GM21367 (cell line): ENCODE data around the gene TMIGD3.

ENCODE experiments used
- ATAC-seq: cut with Tn5 transposase; IDR thresholded peaks from one replicate; pipeline ENCODE4 v1.9.1; 2021; ENCODE audit not compliant: unreplicated experiment

Gene TMIGD3

DNA sequence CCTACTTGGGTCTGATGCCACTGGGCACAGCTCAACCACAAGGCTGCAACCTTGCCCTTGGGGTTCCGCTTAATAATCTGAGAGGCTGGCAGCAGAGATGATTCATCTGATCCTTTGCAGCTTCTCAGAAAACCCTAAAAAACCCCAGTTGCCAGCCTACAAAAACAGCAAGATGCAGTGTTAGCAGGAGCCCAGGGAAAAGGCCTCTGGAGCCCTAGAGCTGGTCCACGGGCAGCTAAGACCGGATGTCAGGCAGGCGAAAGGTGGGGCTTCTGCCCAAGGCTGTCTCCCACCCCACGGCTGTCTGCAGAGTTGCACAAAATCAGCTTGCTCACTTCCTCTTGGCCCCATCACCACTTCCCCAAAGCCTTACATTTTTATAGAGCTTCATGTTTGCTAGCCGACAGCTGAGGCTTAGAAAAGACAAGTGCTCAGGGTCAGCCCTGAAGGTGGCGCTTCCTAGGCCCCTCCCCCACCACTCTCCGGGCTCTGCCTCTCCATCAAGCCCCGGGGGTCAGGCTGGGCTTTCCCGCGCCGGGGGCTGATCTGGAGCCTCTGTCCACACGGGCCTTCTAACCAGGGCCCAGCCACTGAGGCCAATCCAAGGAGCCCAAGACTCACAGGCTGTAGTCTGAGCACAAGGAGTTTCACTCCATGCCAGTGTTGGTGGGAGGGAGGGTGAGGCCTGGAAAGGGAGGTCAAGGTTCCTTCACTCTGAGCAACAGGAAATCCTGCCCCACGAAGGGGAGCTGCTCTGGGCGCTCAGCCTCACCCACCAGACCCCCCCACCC, 4.2 kb upstream of the TMIGD3 start:
- ATAC-seq: peak; percentile 28

DNA sequence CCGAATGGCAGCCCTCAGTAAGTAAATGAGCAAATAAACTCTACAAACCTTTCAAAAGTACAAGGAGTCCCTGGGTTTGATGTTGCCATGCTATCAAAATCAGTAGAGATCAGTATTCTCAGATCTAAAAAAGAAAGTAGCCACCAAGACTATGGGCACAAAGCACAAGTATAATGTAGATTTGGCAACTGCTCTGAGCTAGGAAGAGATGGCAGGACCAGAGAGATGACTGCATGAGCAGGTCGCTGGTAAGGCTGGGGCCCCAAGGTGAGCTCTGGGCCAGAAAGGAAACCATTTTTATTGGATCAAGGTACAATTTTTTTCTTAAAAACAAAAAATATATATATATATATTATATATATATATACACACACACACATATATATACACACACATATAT, 3.1 kb upstream of the TMIGD3 start:
- no peak for ATAC-seq

DNA sequence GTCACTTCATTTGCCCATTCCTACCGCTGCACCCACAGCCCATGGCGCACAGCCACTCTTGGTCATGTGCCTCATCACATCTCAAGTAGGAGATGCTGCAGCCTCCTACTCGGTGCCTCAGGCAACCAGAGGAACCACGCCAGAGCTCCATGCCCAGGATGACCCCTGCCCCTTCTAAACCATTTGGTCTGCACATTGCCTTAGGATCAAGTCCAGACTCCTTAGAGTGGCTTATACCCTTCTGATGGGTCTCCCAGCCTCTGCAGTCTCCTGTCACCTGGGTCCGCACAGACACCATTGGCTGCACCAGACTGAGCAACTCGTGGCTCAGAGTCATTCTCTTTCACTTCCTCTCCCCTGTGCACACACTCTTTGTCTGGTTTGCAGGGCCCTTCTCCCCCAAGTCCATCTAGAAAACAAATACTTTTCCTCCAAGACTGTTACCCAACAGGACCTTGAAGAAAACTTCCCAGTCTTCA, 2.2 kb upstream of the TMIGD3 start:
- ATAC-seq: peak; percentile 55

DNA sequence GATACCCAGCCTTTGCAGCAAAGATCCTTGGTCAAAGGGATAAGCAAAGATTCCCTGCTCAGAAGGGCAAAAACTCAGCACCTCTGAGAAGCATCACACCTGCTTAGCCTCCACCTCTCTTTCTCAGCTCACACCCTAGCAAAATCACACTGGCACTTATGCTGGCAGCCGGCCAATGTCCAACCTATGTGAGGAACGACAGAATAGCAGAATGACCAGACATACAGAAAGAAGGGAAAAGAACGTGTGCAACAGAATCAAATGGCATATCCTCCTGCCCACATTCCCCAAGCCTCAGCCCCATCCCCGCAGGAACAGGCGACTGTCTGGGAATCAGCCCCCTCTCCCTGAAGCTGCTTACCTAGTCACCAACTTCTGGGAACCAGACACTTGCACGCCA, 664 bp upstream of the TMIGD3 start:
- ATAC-seq: no peak

DNA sequence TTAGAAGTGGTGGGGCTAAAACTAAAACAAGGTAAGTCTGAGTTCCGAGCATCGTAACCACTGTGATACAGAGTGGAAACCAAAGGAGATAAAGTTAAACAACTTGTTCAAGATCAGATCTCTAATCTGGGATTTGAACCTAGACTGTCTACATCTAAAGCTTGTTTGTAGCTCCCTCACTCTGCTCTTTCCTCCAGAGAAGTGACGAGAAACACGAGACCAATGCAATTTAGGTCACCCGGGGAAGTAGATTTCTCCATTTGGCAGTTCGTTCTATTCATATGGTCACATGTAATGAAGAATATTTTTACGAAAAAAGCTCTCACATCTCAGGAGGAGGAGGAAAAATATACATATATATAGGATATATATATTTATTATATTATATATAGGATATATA, 1.8 kb downstream of the TMIGD3 start:
- no peak for ATAC-seq

DNA sequence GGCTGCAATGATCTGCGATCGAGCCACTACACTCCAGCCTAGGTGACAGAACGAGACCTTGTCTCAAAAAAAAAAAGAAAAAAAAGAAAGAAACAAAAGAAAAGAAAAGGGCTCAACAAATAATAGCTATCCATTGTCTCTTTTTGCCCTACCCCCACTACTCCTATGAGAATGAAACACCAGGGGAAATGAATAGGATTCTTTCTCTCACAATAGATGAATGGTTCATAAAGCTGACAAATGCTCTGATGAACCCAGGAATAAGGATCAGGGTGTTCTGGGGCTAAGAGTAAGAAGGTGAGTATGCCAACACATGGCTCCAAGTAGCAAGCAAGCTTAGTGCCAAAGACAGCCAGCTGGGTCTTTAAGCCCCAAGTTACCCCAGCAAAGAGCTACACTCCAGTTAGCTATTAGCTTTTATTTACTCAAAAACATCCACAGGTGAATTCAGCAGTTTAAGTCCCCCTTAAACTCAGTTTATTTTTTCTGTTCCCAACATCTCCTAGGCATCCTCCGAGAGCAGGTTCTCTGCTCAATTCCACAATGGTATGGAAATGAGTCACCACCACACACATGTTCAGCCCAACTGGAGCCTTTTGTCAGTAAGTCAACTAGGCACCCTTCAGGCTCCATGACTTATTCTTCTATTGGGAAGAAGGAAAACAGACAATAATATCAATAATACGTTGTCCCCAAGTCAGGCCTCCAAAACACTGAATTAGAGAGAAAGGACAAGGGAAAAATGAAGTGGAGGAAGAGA, 4.2 kb downstream of the TMIGD3 start:
- ATAC-seq: no peak

DNA sequence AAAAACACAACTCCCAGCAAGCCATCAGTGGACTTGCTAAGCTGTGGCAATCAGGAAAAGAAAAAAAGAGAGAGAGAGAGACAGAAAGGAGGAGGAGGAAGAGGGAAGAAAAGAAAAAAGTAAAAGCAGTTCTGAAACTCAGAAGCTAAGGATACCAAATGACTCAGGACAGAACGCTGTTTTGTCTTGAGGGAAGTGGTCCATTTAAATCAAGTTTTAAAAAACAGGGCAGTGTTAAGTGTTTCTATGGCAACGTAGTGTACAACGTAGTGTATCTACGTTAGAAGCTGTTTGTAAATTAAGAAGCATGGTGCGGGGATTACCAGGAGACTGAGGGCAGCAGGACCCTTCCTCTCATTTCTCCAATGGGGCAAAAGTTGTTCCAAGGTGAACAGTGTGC, 5.8 kb downstream of the TMIGD3 start:
- no peak for ATAC-seq

DNA sequence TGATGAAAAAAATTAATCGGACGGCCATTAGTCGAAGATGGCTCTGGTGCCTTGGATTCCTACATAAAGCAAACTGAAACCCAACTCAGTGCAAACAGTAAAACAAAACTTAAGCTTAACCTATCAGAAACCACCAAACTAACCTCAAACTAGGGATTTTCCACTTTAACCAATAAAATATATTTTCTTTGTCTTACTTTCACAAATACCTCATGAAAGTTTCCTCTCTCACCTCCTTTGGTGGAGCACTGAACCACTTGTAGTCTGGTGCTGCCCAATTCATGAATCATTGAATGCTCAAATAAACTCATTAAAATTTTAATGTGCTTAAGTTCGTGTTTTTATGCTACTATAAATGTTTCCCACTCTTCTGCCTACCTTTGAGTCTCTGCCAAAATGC, 7.0 kb downstream of the TMIGD3 start:
- ATAC-seq: no peak

DNA sequence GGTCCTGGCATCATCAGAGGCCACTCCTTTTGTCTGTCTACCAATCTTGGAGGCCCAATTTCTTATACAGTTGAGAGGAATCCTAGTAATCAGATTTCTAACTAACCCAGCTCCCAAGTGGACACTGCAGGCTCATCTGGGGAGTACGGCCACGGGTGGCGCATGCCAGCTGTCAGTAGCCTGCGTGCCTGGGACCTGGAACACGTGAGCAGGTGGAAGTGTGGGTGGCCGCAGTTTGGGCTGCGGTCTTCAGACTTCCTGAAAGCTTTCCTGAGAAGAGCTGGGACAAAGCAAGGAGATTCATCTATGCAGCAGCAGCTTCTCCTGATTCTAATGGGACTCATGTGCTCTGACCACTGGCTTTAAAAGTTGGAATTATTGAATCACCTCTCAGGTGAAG, 12.4 kb downstream of the TMIGD3 start:
- no peak for ATAC-seq

DNA sequence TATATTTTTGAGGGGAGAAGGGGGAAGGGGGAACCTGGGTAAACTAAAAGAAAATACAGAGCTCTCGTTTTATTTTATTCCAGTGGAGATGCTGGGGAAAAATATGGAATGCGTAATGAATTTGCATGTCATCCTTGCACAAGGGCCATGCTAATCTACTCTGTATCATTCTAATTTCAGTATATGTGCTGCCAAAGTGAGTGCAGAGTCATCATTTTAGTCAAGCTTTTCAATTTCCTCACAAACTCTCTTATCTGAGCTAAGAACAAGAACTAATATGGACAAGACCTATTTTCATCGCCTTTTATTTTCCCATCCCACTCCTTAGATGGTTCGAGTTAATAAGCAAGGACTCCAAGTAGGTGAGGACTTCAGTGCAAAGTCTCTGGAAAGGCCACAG, 13.2 kb downstream of the TMIGD3 start:
- ATAC-seq: no peak

DNA sequence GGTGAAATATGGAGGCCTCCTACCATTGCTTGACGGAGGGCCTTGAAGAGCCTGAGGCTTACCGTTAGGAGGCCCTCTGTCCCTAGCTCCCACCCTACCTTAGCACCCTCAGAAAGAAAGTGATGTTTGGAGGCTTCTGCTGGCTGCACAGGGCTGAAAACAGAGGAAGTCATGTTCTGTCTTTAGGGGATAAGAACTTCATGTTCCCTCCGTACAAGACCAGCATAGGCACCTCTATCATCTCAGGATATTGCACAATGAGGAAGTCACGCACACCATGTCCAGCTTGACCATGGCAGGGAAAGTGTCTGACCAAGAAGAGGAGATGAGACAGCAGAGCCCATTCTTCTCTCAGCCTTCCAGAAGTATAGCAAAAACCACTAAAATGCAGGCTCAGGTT, 13.8 kb downstream of the TMIGD3 start:
- no peak for ATAC-seq

DNA sequence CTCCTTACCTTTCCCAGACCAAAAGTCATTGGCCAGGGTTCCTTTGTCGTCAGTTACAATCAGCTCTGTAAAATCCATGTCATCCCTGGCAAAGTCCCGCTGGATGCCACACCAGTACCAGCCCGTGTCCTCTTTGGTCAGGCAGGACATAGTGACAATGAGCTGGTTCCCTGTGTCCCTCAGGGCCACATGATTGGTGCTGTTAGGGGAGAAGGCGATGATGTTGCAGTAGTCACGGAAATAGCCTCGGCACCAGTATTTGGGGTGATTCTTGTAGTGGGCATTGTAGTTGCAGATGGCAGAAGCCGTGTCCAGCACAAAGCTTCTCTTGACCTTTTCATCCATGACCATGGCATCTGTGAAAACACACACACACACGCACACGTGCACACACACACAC, 14.8 kb downstream of the TMIGD3 start:
- ATAC-seq: no peak

DNA sequence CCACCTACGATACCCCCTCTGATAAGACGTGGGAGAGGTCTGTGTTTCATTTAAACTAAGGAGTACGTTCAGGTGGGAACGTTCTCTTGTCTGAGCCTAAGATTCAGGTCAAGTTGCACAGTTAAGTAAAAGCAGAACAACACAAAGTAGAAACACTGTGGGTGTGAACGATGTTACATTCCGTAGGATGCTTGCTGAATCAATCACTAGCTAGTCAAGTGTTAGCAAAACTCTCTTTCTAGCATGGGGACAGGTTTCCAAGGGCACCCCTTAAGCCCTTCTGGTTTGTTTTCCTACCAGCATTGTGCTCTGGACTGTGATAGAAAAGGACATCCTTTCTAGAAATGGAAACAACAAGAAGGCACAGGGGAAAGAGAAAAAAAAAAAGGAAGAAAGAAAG, 16.3 kb downstream of the TMIGD3 start:
- ATAC-seq: no peak

DNA sequence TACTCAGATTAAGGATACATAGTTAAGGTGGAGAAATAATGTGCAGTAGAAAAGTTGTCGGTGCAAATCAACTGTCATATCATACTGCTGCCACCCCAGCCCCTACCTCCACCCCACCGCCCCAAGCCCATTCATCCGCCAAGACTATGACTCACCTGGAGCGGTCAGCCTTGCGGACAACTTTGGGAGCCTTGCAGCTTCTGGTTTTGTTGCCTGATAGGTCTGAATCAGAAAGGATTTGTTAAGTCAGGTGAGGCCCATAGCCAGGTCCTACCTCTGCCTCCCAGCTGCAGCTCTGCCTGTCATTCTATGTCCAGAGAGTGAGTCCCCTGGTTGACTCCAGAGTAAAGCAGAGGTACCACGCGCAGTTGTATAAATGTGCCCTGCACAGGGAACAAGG, 17.0 kb downstream of the TMIGD3 start:
- no peak for ATAC-seq

DNA sequence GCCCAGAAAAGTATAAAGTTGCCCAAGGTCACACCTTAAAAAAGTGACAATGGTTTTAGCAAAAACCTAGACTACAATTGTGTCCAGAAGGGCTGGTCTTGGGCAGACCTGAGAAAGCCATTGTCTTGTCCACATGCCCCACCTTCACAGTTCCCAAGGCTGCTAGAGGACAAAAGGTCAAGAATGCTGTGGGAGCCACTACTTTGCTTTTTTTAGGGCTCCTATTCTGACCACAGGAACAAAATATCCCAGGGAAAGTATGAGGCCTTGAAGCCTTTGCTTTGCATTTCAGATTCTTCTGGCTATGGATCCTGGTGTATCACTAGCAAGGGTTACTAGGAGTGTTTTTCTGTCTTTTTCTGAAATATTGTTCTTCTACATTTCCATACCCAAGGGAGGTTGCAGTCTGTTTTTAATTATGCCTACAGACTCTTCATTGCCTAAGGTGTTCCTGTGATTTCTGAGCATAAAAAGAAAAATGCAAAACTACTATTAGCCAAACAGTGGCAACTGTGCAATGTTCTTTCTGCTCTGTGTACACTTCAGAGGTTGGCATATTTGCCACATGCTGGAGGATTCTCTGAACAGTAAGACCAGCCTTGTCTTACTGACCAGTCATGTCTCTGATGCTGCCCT, 18.9 kb downstream of the TMIGD3 start:
- no peak for ATAC-seq

DNA sequence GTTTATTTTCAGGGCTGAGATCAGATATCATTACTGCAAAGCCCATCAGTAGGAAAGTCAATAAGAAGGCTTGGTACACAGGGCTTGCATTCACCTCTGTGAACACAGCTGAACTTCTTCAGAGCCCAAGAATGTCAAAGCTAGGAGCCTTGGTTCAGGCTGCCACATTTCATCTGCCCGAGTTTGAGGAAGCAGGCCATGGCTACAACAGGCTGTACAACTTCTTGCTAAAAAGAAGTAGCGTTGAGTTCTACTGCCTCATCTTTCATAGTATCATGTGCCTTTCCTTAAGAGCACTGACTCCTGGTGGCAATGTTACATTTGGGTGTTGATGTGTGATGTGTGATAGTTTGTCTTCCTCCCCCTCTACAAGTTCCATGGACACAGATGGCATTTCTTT, 19.6 kb downstream of the TMIGD3 start:
- ATAC-seq: no peak

DNA sequence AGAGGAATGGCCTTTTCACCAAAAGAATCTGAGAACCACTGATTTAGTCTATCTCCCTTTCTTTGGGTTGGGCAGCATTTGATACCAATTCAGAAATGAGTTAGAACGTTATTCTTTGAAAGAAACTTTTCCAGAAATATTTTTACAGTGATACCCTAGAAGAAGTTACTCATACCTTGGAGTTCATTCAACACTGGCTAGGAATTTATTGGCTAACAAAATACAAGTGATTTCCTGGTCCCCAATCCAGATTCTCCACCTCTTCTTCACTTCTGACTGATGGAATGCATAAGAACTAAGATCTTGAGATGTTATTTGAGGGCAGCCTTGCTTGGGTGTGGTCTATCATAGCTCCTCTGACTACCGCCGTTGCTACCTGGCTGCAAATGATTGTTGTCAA, 20.3 kb downstream of the TMIGD3 start:
- ATAC-seq: no peak

DNA sequence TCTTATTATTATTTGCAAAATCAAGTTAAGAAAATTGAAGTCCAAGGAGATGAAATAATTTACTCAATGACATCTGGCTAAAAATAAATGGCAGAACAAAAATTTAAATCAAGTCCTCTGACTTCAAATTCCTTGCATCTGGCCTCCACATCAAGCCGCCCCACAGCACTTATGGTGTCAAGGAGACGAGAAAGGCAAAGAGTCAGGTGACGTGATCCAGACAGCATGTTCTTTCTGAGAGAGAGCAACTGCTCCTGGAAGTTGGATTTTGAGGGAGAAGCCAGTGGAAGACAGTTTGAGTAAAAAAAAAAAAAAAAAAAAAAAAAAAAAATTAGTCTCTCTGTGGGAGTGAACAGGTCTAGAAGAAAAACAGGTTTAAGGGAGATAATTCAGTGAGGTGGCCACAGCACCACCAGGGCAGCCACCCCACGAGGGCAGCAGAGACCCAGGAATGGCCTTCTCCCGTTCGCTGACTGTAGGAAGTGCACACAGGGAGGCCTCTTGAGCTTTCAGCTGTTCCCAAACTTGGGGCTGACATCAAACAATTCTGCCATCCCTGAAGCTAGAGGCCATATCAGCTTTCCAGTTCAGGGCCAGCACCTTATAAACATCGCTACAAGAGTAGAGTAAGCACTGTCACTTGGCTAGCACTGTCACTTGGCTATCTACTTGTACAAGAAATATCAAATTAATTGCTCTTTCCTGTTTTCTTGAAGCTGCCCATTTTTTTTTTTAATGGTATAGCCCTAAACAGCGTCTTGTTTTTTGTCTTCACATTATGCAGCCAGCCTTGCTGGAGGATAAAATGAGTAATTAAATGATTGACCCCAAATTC, 21.8 kb downstream of the TMIGD3 start:
- ATAC-seq: no peak

DNA sequence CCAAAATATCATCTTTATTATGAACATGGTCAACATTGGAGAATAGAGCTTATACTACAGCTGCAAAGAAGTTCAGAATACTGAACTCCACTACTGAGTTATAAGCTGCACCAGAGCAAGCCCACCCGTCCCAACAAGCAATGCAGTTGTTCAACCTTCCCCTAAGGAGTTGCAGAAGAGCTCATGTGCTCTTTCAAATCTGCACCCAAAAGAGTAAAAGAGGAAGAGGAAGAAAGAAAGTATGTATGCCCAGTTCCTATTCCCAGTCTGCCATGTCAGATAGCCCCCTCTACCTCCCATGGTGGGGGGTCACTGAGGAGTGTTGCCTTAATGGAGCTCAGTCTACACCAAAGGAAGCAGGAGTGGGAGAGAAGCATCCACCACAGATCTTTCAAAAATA, 22.8 kb downstream of the TMIGD3 start:
- no peak for ATAC-seq

DNA sequence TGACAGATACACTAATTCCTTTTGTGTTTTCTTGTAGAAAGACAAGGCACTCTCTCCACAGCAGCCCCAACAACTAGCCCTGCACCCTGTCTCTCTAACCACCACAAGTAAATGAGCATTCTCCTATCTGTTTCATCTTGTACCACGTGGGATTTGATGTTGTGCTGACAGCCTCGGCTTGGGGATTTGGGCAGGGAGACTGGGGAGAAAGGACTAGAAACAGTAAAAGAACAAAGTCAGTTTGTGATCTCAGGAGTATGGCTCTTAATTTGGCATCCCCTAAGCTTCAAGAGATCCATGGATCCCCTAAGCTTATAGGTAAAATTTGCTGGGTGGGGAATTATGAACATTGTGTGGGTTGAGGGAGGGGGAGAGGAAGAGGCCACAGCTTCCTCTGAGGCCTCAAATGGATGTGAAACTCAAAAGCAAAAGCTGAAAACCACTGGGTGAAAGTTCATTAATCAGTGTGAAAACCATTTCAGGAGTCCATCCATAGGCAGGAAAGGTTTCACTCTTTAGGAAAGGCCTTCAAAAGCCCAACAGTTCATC, 26.6 kb downstream of the TMIGD3 start:
- peak; percentile 57 for ATAC-seq

DNA sequence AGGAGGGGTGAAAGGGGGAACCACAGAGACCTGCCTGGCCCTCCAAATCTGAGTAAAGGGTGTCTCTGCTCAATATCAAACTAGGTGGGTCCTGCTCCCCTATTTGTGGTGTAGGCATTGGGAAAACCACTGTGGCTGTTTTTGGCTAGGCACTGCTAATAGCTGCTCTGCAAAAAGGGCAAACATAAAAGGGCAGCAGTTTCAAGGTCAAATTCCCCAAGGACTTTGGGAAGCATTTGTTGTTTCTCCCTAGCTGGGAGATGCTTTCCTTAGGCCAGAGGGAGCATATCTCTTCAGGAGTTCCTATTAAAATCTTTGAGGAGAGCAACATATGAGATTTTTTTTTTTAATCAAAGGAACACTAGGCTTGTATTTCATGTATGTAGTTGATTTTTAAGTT, 27.2 kb downstream of the TMIGD3 start:
- ATAC-seq: no peak
